H1 (cell line): ENCODE results near the gene ATP11A. TPM values are rescaled to one million over a fixed set of nuclear protein-coding genes. Genes with fewer than 3 reads are reported as not detected.

ENCODE experiments used
- CTCF ChIA-PET: fragments of 300-600 bp; sonication (Branson Sonifier 250); formaldehyde crosslinking; loops from one replicate; lab custom pipeline; 2021; ENCODE audit not compliant: partially characterized antibody; lab: Charles Lee
- POLR2A ChIA-PET: fragments of 300-600 bp; sonication (Branson Sonifier 250); formaldehyde crosslinking; loops from one replicate; lab custom pipeline; 2021; ENCODE audit warnings: inconsistent platforms; ENCODE audit not compliant: partially characterized antibody; lab: Charles Lee
- DNase-seq, 2 experiments: peaks; one replicate each; pipeline versions ENCODE4 v3.0.0 to v3.0.0-alpha.2; 2010 to 2022; ENCODE audit warnings: low spot score in 2 of 2, low read depth in 1 of 2, mixed read lengths in 1 of 2
- FAIRE-seq: peaks from 2 replicates; lab custom pipeline; 2011; peaks lifted over from hg19 to GRCh38; lab: Jason Lieb, UNC
- H2AFZ ChIP-seq: 2 replicates; pipeline ENCODE4 v1.8.1; 2012; ENCODE audit warnings: low read length, inconsistent platforms
- H2AK5ac ChIP-seq: 2 replicates; pipeline ENCODE4 v1.6.1; 2013; ENCODE audit warnings: low read depth, low read length
- H2BK120ac ChIP-seq: replicated peaks from 2 replicates; pipeline ENCODE3; 2013; ENCODE audit warnings: low read depth, low read length, inconsistent platforms
- H2BK12ac ChIP-seq: 2 replicates; pipeline ENCODE4 v1.6.1; 2013; ENCODE audit warnings: low read depth, low read length
- H2BK15ac ChIP-seq: 2 replicates; pipeline ENCODE4 v1.6.1; 2013; ENCODE audit warnings: low read length
- H2BK20ac ChIP-seq: 2 replicates; pipeline ENCODE4 v1.6.1; 2013; ENCODE audit warnings: low read length
- H2BK5ac ChIP-seq: 2 replicates; pipeline ENCODE4 v1.6.1; 2013; ENCODE audit warnings: low read depth, low read length
- H3K14ac ChIP-seq: 2 replicates; pipeline ENCODE4 v1.6.1; 2013; ENCODE audit warnings: inconsistent platforms; ENCODE audit not compliant: insufficient read length
- H3K18ac ChIP-seq: 2 replicates; pipeline ENCODE4 v1.6.1; 2013; ENCODE audit warnings: low read length; ENCODE audit errors: extremely low read depth
- H3K23ac ChIP-seq: 2 replicates; pipeline ENCODE4 v1.6.1; 2013; ENCODE audit warnings: inconsistent platforms; ENCODE audit not compliant: insufficient read length
- H3K23me2 ChIP-seq: 2 replicates; pipeline ENCODE4 v1.6.1; 2013; ENCODE audit warnings: low read depth, low read length
- H3K27ac ChIP-seq: 2 replicates; pipeline ENCODE4 v1.6.1; 2011; ENCODE audit warnings: low read depth, low read length, inconsistent platforms
- H3K27me3 ChIP-seq, 4 experiments: replicated peaks in 1 of 4; 1 replicate in 1 of 4; 2 replicates in 3 of 4; pipeline versions ENCODE4 v1.6.1 to v1.8.1; 2011 to 2013; ENCODE audit warnings: low read length in 3 of 4, mild to moderate bottlenecking in 3 of 4, inconsistent platforms in 2 of 4, mixed read lengths in 2 of 4, moderate library complexity in 1 of 4; ENCODE audit not compliant: control insufficient read depth in 3 of 4, insufficient read depth in 3 of 4; ENCODE audit errors: extremely low read depth in 1 of 4
- H3K36me3 ChIP-seq, 4 experiments: 2 replicates each; pipeline versions ENCODE4 v1.6.1 to v1.8.1; 2011 to 2013; ENCODE audit warnings: mild to moderate bottlenecking in 4 of 4, low read length in 3 of 4, moderate library complexity in 2 of 4, control low read depth in 1 of 4, inconsistent platforms in 1 of 4; ENCODE audit not compliant: insufficient read depth in 4 of 4, control insufficient read depth in 2 of 4
- H3K4ac ChIP-seq: replicated peaks from 2 replicates; pipeline ENCODE3; 2013; ENCODE audit warnings: low read length, low read depth, mixed read lengths, inconsistent platforms; ENCODE audit not compliant: insufficient read length
- H3K4me1 ChIP-seq, 4 experiments: replicated peaks in 1 of 4; 1 replicate in 1 of 4; 2 replicates in 3 of 4; pipeline versions ENCODE4 v1.6.1 to v1.8.1; 2011 to 2013; ENCODE audit warnings: low read length in 3 of 4, inconsistent platforms in 2 of 4, mixed read lengths in 1 of 4; ENCODE audit not compliant: insufficient read depth in 4 of 4, control insufficient read depth in 3 of 4
- H3K4me2 ChIP-seq, 2 experiments: 2 replicates each; pipeline versions ENCODE4 v1.6.1 to v1.8.1; 2011 to 2013; ENCODE audit warnings: low read depth in 2 of 2, low read length in 2 of 2, control low read depth in 1 of 2, inconsistent platforms in 1 of 2, mild to moderate bottlenecking in 1 of 2; ENCODE audit not compliant: insufficient read depth in 1 of 2
- H3K4me3 ChIP-seq, 4 experiments: fragments of 200-600, 300-600 bp in 1 of 4; sonication (generic), shearing (Covaris generic), sonication (Bioruptor Twin) in 1 of 4; 2 replicates each; pipeline versions ENCODE4 v1.5.1 to v1.8.1; 2011 to 2016; ENCODE audit warnings: low read length in 4 of 4, low read depth in 3 of 4, control low read depth in 2 of 4, inconsistent platforms in 2 of 4, mild to moderate bottlenecking in 2 of 4, mixed read lengths in 1 of 4, moderate library complexity in 1 of 4; ENCODE audit not compliant: insufficient read depth in 2 of 4; ENCODE audit errors: extremely low read depth in 1 of 4
- H3K56ac ChIP-seq: replicated peaks from 2 replicates; pipeline ENCODE3; 2013; ENCODE audit warnings: low read depth, mild to moderate bottlenecking, mixed read lengths, low read length, inconsistent platforms; ENCODE audit not compliant: insufficient read length
- H3K79me1 ChIP-seq: 2 replicates; pipeline ENCODE4 v1.6.1; 2013; ENCODE audit warnings: low read depth, low read length, control low read depth
- H3K79me2 ChIP-seq, 2 experiments: 2 replicates each; pipeline versions ENCODE4 v1.6.1 to v1.8.1; 2012 to 2013; ENCODE audit warnings: low read length in 2 of 2, mild to moderate bottlenecking in 2 of 2, inconsistent platforms in 1 of 2; ENCODE audit not compliant: insufficient read depth in 2 of 2, control insufficient read depth in 1 of 2
- H3K9ac ChIP-seq, 4 experiments: replicated peaks in 1 of 4; 1 replicate in 1 of 4; 2 replicates in 3 of 4; pipeline versions ENCODE4 v1.6.1 to v1.8.1; 2011 to 2013; ENCODE audit warnings: low read depth in 3 of 4, low read length in 3 of 4, control low read depth in 2 of 4, mild to moderate bottlenecking in 2 of 4, moderate library complexity in 2 of 4, inconsistent platforms in 1 of 4; ENCODE audit errors: extremely low read depth in 1 of 4
- H3K9me3 ChIP-seq, 2 experiments: 2 replicates each; pipeline versions ENCODE4 v1.6.1 to v1.8.1; 2012 to 2013; ENCODE audit warnings: mild to moderate bottlenecking in 2 of 2, moderate library complexity in 2 of 2, control low read depth in 1 of 2, inconsistent platforms in 1 of 2, low read depth in 1 of 2, low read length in 1 of 2, mixed read lengths in 1 of 2; ENCODE audit not compliant: insufficient read depth in 2 of 2
- H4K20me1 ChIP-seq, 2 experiments: replicated peaks in 1 of 2; 2 replicates each; pipeline versions ENCODE3 to v1.8.1; 2011 to 2013; ENCODE audit warnings: inconsistent platforms in 2 of 2, low read length in 2 of 2, mild to moderate bottlenecking in 1 of 2; ENCODE audit not compliant: insufficient read depth in 2 of 2, control insufficient read depth in 1 of 2
- H4K5ac ChIP-seq: 2 replicates; pipeline ENCODE4 v1.6.1; 2013; ENCODE audit warnings: low read length, low read depth, mixed read lengths, inconsistent platforms; ENCODE audit not compliant: insufficient read length
- H4K8ac ChIP-seq: 2 replicates; pipeline ENCODE4 v1.8.0; 2013; ENCODE audit warnings: mild to moderate bottlenecking, moderate library complexity, low read length, inconsistent platforms; ENCODE audit not compliant: insufficient read depth; ENCODE audit errors: extremely low read depth
- H4K91ac ChIP-seq: replicated peaks from 2 replicates; pipeline ENCODE3; 2013; ENCODE audit warnings: low read length, mixed read lengths, inconsistent platforms; ENCODE audit not compliant: insufficient read length
- ASH2L ChIP-seq: fragments of 200-600, 300-600 bp; sonication (generic); IDR thresholded peaks from one replicate; pipeline ENCODE4 v1.7.1; 2017; ENCODE audit warnings: low read length
- BCL11A ChIP-seq, 2 experiments: IDR thresholded peaks; one replicate each; pipeline ENCODE4 v1.6.1; 2011; ENCODE audit warnings: low read depth in 2 of 2, low read length in 2 of 2, mild to moderate bottlenecking in 2 of 2
- EZH2 ChIP-seq: fragments of 200-600 bp; sonication (generic); IDR thresholded peaks from 2 replicates; pipeline ENCODE4 v1.7.1; 2012; ENCODE audit warnings: low read depth, mild to moderate bottlenecking, moderate library complexity, low read length, inconsistent platforms; ENCODE audit not compliant: severe bottlenecking
- FOSL1 ChIP-seq: IDR thresholded peaks from 2 replicates; pipeline ENCODE4 v1.6.1; 2011; ENCODE audit warnings: mild to moderate bottlenecking, low read depth, low read length, moderate library complexity; ENCODE audit not compliant: insufficient read depth
- MAFK ChIP-seq: IDR thresholded peaks from 2 replicates; pipeline ENCODE4 v1.6.1; 2012; ENCODE audit warnings: low read depth, mild to moderate bottlenecking, improper control_type of control experiment, low read length
- RNF2 ChIP-seq: fragments of 200-900, 300-1000 bp; sonication (generic); IDR thresholded peaks from 2 replicates; pipeline ENCODE4 v1.7.1; 2016; ENCODE audit warnings: borderline replicate concordance, low read depth, mild to moderate bottlenecking, antibody characterized with exemption, low read length; ENCODE audit not compliant: poor library complexity, severe bottlenecking; ENCODE audit errors: missing control alignments
- SAP30 ChIP-seq: fragments of 300-600 bp; sonication (generic); IDR thresholded peaks from 2 replicates; pipeline ENCODE4 v1.7.1; 2012; ENCODE audit warnings: low read length, moderate library complexity, mild to moderate bottlenecking, inconsistent platforms; ENCODE audit not compliant: insufficient read depth, insufficient replicate concordance
- SIN3A ChIP-seq, 2 experiments: IDR thresholded peaks in 1 of 2; conservative IDR thresholded peaks in 1 of 2; 2 replicates each; pipeline ENCODE4 v1.6.1; 2011 to 2012; ENCODE audit warnings: low read length in 2 of 2, improper control_type of control experiment in 1 of 2, low read depth in 1 of 2, mild to moderate bottlenecking in 1 of 2
- TBP ChIP-seq: IDR thresholded peaks from 2 replicates; pipeline ENCODE4 v1.6.1; 2011; ENCODE audit warnings: low read depth, low read length, improper control_type of control experiment
- YY1 ChIP-seq: IDR thresholded peaks from 2 replicates; pipeline ENCODE4 v1.6.1; 2011; ENCODE audit warnings: low read depth, mild to moderate bottlenecking, low read length
- WGBS, 2 experiments: shearing (Covaris generic) in 1 of 2; methylation state at CpG; one replicate each; pipeline versions ENCODE4 v1.1.6 to v1.1.7; 2013 to 2015; ENCODE audit warnings: low lambda C conversion rate in 2 of 2, mixed read lengths in 2 of 2, inconsistent platforms in 1 of 2, low coverage in 1 of 2, missing lambda C conversion rate in 1 of 2; ENCODE audit not compliant: insufficient replicate concordance in 2 of 2, insufficient coverage in 1 of 2, insufficient read length in 1 of 2; ENCODE audit errors: extremely low coverage in 1 of 2, missing lambda C conversion rate in 1 of 2; 5-methylcytosine and 5-hydroxymethylcytosine counted together
- polyA plus RNA-seq, 7 experiments: library from polyadenylated mRNA; depleted of rRNA in 3 of 7; stranded (reverse) in 5 of 7; unstranded in 2 of 7; fragments of >200 nt in 5 of 7; fragments of 200-250 nt in 2 of 7; gene quantifications; 1 replicate in 5 of 7; 2 replicates in 1 of 7; 4 replicates in 1 of 7; pipeline versions ENCODE4 v1.2.1 to v1.2.3, GENCODE V29; 2011 to 2013; ENCODE audit warnings: missing spikeins in 2 of 7, mixed read lengths in 2 of 7
- total RNA-seq: library from RNA; stranded (reverse); fragmentation: NEBNext Ultra II Directional; extraction: Animal tissue kit (Norgen Biotek cat#: 25700); gene quantifications from 2 replicates; pipeline ENCODE4 v1.2.1, GENCODE V29; 2021

Gene ATP11A
- total and polyA plus RNA-seq, 2 of the 8 experiments (the other 6 are each of a cell fraction or from before 2014, with no cell fraction given) = 28.8 to 72.9 TPM

DNA sequence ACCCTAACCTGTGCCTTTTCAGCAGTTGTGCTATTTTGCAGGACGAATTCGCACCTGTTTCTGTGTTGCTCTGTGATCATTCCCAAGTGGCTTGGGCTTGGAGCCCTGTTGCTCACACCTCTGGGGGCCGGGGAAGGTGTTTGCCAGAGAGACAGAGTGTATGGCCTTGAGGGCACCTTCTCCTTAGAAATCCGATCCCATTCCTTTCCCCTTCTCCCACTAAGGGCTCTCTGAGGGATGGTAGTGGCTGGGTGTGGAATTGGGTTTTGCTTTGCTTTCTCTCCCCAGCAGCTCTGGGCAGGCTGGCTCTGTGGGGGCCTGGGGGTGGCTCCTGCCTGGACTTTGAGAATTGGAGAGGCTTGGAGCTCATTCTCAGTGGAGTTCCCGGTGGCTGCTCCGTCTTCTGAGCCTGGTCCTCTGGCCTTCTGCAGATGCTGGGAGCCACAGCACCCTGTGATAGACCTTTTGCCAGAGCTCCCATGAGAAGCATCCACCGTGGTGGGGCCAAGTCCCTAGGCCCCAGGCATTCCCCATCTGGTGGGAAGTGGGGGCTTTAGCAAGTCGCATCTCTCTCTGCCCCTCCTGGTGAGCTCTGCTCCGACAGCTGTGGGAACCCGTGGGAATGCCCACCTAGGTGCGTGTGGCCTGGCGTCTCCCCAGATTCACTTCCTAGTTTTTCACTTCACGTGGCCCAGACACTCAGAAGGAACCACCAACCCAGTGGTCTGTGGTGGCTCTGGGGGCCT is 26.1 kb downstream of the ATP11A start:
- Histone ChIP-seq H3K27ac (no peak overlapping the region), H2BK12ac (peak overlapping the region; percentile 84; the same call in 1 of the 2 replicates), H4K5ac (no peak overlapping the region), H2AK5ac (no peak overlapping the region), H2BK15ac (no peak overlapping the region), H3K27me3 (no peaks in the 10 kb centered on the region), H3K9ac (no peak overlapping the region), H3K79me2 (peaks cover 0 to 74% of the 10 kb centered on the region in 2 experiments; a peak in 2 of 4 replicates), H4K91ac (peak overlapping the region; percentile 93), H3K18ac (0 out of 2 replicates have a peak overlapping the region, but pooled peaks have one; percentile 3), H4K8ac (no peak overlapping the region; the same call in 1 of the 2 replicates), H3K4me1 (peaks cover 13 to 47% (median 20%) of the 10 kb centered on the region in 4 experiments), H3K23me2 (no peaks in the 10 kb centered on the region; the same call in 1 of the 2 replicates), H3K36me3 (no peaks in the 10 kb centered on the region), H2BK120ac (peak overlapping the region; percentile 65), H3K9me3 (no peaks in the 10 kb centered on the region), H3K4ac (no peak overlapping the region), H2BK5ac (peak overlapping the region; percentile 68; the same call in 1 of the 2 replicates), H2BK20ac (peak overlapping the region; percentile 32; the same call in 1 of the 2 replicates), H3K14ac (no peak overlapping the region), H3K4me2 (no peak overlapping the region; a peak in 1 of 4 replicates), H3K4me3 (no peak overlapping the region), H3K79me1 (peaks cover 14% of the 10 kb centered on the region), H4K20me1 (peaks cover 0 to 2% of the 10 kb centered on the region in 2 experiments), H3K56ac (no peak overlapping the region), H3K23ac (no peak overlapping the region), H2AFZ (no peak overlapping the region)
- POLR2A ChIA-PET = interaction anchor here (1.0 to 1.1 kb wide), 3 partner anchors 10 to 14 kb away, joined by 3 read pairs; no protein-coding TSS in a partner anchor
- FAIRE-seq = no peak
- CTCF ChIA-PET = interaction anchor here (0.6 to 0.9 kb wide), 2 partner anchors 18 to 138 kb away, joined by 3 read pairs; no protein-coding TSS in a partner anchor
- no peak for DNase-seq
- 80% methylated on average over 13 of the region's 13 CpGs; no CpG with 5 or more reads in 1 of the 2 experiments for WGBS, 2 experiments
- no peak for TF ChIP-seq FOSL1
- TF ChIP-seq BCL11A (IDR thresholded peaks at IDR 0.05; ENCODE audit: low read depth in 2 of 2, low read length in 2 of 2) = no peak
- no peak for TF ChIP-seq EZH2
- no peak for TF ChIP-seq ASH2L
- TF ChIP-seq MAFK = no peak
- no peak for TF ChIP-seq SIN3A (conservative IDR thresholded peaks at IDR 0.05 in 1 of 2, IDR thresholded peaks at IDR 0.05 in 1 of 2; ENCODE audit: low read depth in 1 of 2, low read length in 2 of 2)
- TF ChIP-seq YY1 = no peak
- no peak for TF ChIP-seq TBP
- TF ChIP-seq RNF2 = no peak
- TF ChIP-seq SAP30 = no peak
